WTC11 (cell line): ENCODE data around the gene CPNE1. TPM values are rescaled to one million over a fixed set of nuclear protein-coding genes. Genes with fewer than 3 reads are reported as not detected.

Experiments used
- ATAC-seq: fragments of 200-7000 bp; cut with Tn5 transposase; 2 replicates; pipeline ENCODE4 v1.10.0; 2021; ENCODE audit warnings: mild to moderate bottlenecking, moderate library complexity
- CTCF ChIA-PET: fragments of 300-600 bp; sonication (Branson Sonifier 250); formaldehyde crosslinking; loops from one replicate; lab custom pipeline; 2021; ENCODE audit warnings: antibody characterized with exemption; lab: Charles Lee
- POLR2A ChIA-PET: fragments of 350-600 bp; sonication (Branson Sonifier 250); formaldehyde crosslinking; loops from one replicate; lab custom pipeline; 2021; ENCODE audit warnings: antibody characterized with exemption; lab: Charles Lee
- DNase-seq: peaks from one replicate; pipeline ENCODE4 v3.0.0; 2021; ENCODE audit warnings: low spot score
- H3K27ac Mint-ChIP-seq: 2 replicates; pipeline ENCODE4 v1.8.0; 2021; ENCODE audit warnings: mixed read lengths
- H3K27me3 Mint-ChIP-seq: 2 replicates; pipeline ENCODE4 v1.8.0; 2021; ENCODE audit warnings: low read depth, mild to moderate bottlenecking, moderate library complexity, mixed read lengths
- H3K36me3 Mint-ChIP-seq: 2 replicates; pipeline ENCODE4 v1.8.0; 2021; ENCODE audit warnings: mixed read lengths
- H3K4me1 Mint-ChIP-seq: 2 replicates; pipeline ENCODE4 v1.8.0; 2022; ENCODE audit warnings: mixed read lengths
- H3K4me3 Mint-ChIP-seq: 2 replicates; pipeline ENCODE4 v1.8.0; 2021; ENCODE audit warnings: mild to moderate bottlenecking, moderate library complexity, mixed read lengths
- H3K9me3 Mint-ChIP-seq: 2 replicates; pipeline ENCODE4 v1.8.0; 2021; ENCODE audit warnings: mixed read lengths
- AR ChIP-seq: fragments of 250-450 bp; sonication (Bioruptor Pico); IDR thresholded peaks from 2 replicates; pipeline ENCODE4 v1.9.0; 2021; ENCODE audit warnings: mild to moderate bottlenecking
- ATF3 ChIP-seq: sonication (generic); formaldehyde crosslinking; conservative IDR thresholded peaks from 2 replicates; pipeline ENCODE4 v1.8.1; 2022; ENCODE audit warnings: mild to moderate bottlenecking, missing genetic modification reagents
- CREB1 ChIP-seq: sonication (generic); formaldehyde crosslinking; IDR thresholded peaks from 2 replicates; pipeline ENCODE4 v1.8.0; 2023; ENCODE audit warnings: mild to moderate bottlenecking, missing genetic modification reagents
- CREM ChIP-seq: sonication (generic); formaldehyde crosslinking; IDR thresholded peaks from 2 replicates; pipeline ENCODE4 v1.8.1; 2022; ENCODE audit warnings: mild to moderate bottlenecking, missing genetic modification reagents, moderate library complexity
- EMX1 ChIP-seq: fragments of 250-450 bp; sonication (Bioruptor Pico); IDR thresholded peaks from 2 replicates; pipeline ENCODE4 v1.8.0; 2021; ENCODE audit warnings: mild to moderate bottlenecking
- ETV6 ChIP-seq: sonication (generic); formaldehyde crosslinking; IDR thresholded peaks from 2 replicates; pipeline ENCODE4 v1.8.1; 2022; ENCODE audit warnings: mild to moderate bottlenecking, missing genetic modification reagents
- GABPB1 ChIP-seq: sonication (generic); formaldehyde crosslinking; IDR thresholded peaks from 2 replicates; pipeline ENCODE4 v1.8.1; 2023; ENCODE audit warnings: mild to moderate bottlenecking, missing genetic modification reagents
- GRHL2 ChIP-seq: fragments of 250-450 bp; sonication (Bioruptor Pico); IDR thresholded peaks from 2 replicates; pipeline ENCODE4 v1.8.0; 2022; ENCODE audit warnings: mild to moderate bottlenecking, moderate library complexity; ENCODE audit not compliant: insufficient replicate concordance, severe bottlenecking
- NR1H2 ChIP-seq: sonication (generic); formaldehyde crosslinking; IDR thresholded peaks from 2 replicates; pipeline ENCODE4 v1.9.0; 2021; ENCODE audit warnings: mild to moderate bottlenecking, moderate library complexity, missing genetic modification reagents
- RORB ChIP-seq: fragments of 250-450 bp; sonication (Bioruptor Pico); IDR thresholded peaks from 2 replicates; pipeline ENCODE4 v1.9.0; 2021; ENCODE audit warnings: mild to moderate bottlenecking
- SP1 ChIP-seq: sonication (generic); formaldehyde crosslinking; conservative IDR thresholded peaks from 2 replicates; pipeline ENCODE4 v1.8.1; 2022; ENCODE audit warnings: missing genetic modification reagents
- TEAD4 ChIP-seq: sonication (generic); formaldehyde crosslinking; IDR thresholded peaks from 2 replicates; pipeline ENCODE4 v1.8.0; 2022; ENCODE audit warnings: mild to moderate bottlenecking, missing genetic modification reagents
- ZNF138 ChIP-seq: sonication (generic); formaldehyde crosslinking; conservative IDR thresholded peaks from 2 replicates; pipeline ENCODE4 v1.8.1; 2022; ENCODE audit warnings: mild to moderate bottlenecking, moderate library complexity, missing genetic modification reagents
- ZNF416 ChIP-seq: fragments of 250-450 bp; sonication (Bioruptor Pico); IDR thresholded peaks from 2 replicates; pipeline ENCODE4 v1.9.0; 2021; ENCODE audit warnings: mild to moderate bottlenecking, inconsistent platforms
- total RNA-seq: library from RNA; stranded (reverse); gene quantifications from 3 replicates; pipeline ENCODE4 v1.2.3, GENCODE V29; 2021
- TF ChIP-seq, protein P1 (sequence below): sonication (generic); formaldehyde crosslinking; IDR thresholded peaks from 2 replicates; pipeline ENCODE4 v1.8.0; 2022; ENCODE audit warnings: mild to moderate bottlenecking, missing genetic modification reagents
- TF ChIP-seq, protein P2 (sequence below): fragments of 250-450 bp; sonication (Bioruptor Pico); IDR thresholded peaks from 2 replicates; pipeline ENCODE4 v1.9.0; 2021; ENCODE audit warnings: moderate library complexity, mild to moderate bottlenecking, inconsistent platforms, borderline replicate concordance
- TF ChIP-seq, protein P3 (sequence below): sonication (generic); formaldehyde crosslinking; IDR thresholded peaks from 2 replicates; pipeline ENCODE4 v1.8.1; 2022; ENCODE audit warnings: missing genetic modification reagents, borderline replicate concordance
- TF ChIP-seq, protein P4 (sequence below): fragments of 200-600 bp; IDR thresholded peaks from 2 replicates; pipeline ENCODE4 v1.8.0; 2022; ENCODE audit warnings: antibody characterized with exemption
- TF ChIP-seq, protein P5 (sequence below): sonication (generic); formaldehyde crosslinking; IDR thresholded peaks from 2 replicates; pipeline ENCODE4 v1.8.1; 2022; ENCODE audit warnings: mild to moderate bottlenecking, moderate library complexity, missing genetic modification reagents

CPNE1 gene
- total RNA-seq, 1 experiment from 2014 or later = 312 TPM

GRCh38 chr20:35636095-35636494, 28.6 kb downstream of the CPNE1 start:
- Mint-ChIP-seq H3K27ac (peak overlapping the region; percentile 9; the same call in 1 of the 2 replicates), H3K9me3 (no peaks in the 10 kb centered on the region), H3K4me3 (no peak overlapping the region), H3K36me3 (peaks cover 17% of the 10 kb centered on the region; the same call in 1 of the 2 replicates), H3K27me3 (no peaks in the 10 kb centered on the region), H3K4me1 (peaks cover 27% of the 10 kb centered on the region)
- TF ChIP-seq, protein P1, sequence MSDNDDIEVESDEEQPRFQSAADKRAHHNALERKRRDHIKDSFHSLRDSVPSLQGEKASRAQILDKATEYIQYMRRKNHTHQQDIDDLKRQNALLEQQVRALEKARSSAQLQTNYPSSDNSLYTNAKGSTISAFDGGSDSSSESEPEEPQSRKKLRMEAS (CRISPR knock-in tag) = no peak
- TF ChIP-seq GABPB1 (CRISPR knock-in tag) = no peak
- no peak for ATAC-seq
- no peak for DNase-seq
- CTCF ChIA-PET = interaction anchor here (1.4 to 3.5 kb wide), 2 partner anchors 15 to 17 kb away, joined by 3 to 13 read pairs; no protein-coding TSS in a partner anchor
- POLR2A ChIA-PET = no interaction called here

GRCh38 chr20:35635652-35636051, 29.0 kb downstream of the CPNE1 start:
- peaks cover 24% of the 10 kb centered on the region for H3K4me1 Mint-ChIP-seq
- ATAC-seq = no peak; the same call in 1 of the 2 replicates
- no peaks in the 10 kb centered on the region for H3K27me3 Mint-ChIP-seq
- ChIA-PET CTCF (interaction anchor here (0.9 to 1.4 kb wide), 3 partner anchors 14 to 319 kb away, joined by 3 to 5 read pairs (median 3); partner anchors contain the start of gene SCAND1), POLR2A (no interaction called here)
- peak overlapping the region; percentile 62 for H3K27ac Mint-ChIP-seq
- H3K4me3 Mint-ChIP-seq = no peak overlapping the region
- TF ChIP-seq, protein P2, sequence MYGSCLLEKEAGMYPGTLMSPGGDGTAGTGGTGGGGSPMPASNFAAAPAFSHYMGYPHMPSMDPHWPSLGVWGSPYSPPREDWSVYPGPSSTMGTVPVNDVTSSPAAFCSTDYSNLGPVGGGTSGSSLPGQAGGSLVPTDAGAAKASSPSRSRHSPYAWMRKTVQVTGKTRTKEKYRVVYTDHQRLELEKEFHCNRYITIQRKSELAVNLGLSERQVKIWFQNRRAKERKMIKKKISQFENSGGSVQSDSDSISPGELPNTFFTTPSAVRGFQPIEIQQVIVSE (CRISPR knock-in tag) = no peak
- TF ChIP-seq, protein P3, sequence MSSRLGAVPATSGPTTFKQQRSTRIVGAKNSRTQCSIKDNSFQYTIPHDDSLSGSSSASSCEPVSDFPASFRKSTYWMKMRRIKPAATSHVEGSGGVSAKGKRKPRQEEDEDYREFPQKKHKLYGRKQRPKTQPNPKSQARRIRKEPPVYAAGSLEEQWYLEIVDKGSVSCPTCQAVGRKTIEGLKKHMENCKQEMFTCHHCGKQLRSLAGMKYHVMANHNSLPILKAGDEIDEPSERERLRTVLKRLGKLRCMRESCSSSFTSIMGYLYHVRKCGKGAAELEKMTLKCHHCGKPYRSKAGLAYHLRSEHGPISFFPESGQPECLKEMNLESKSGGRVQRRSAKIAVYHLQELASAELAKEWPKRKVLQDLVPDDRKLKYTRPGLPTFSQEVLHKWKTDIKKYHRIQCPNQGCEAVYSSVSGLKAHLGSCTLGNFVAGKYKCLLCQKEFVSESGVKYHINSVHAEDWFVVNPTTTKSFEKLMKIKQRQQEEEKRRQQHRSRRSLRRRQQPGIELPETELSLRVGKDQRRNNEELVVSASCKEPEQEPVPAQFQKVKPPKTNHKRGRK (CRISPR knock-in tag) = no peak
- TF ChIP-seq SP1 (no peak), AR (no peak), ATF3 (no peak), RORB (no peak), CREB1 (no peak), GRHL2 (CRISPR knock-in tag) (no peak), ZNF138 (no peak), NR1H2 (CRISPR knock-in tag) (no peak), CREM (no peak), EMX1 (CRISPR knock-in tag) (no peak), TEAD4 (no peak), ZNF416 (CRISPR knock-in tag) (no peak), ETV6 (CRISPR knock-in tag) (no peak)
- TF ChIP-seq, protein P4, sequence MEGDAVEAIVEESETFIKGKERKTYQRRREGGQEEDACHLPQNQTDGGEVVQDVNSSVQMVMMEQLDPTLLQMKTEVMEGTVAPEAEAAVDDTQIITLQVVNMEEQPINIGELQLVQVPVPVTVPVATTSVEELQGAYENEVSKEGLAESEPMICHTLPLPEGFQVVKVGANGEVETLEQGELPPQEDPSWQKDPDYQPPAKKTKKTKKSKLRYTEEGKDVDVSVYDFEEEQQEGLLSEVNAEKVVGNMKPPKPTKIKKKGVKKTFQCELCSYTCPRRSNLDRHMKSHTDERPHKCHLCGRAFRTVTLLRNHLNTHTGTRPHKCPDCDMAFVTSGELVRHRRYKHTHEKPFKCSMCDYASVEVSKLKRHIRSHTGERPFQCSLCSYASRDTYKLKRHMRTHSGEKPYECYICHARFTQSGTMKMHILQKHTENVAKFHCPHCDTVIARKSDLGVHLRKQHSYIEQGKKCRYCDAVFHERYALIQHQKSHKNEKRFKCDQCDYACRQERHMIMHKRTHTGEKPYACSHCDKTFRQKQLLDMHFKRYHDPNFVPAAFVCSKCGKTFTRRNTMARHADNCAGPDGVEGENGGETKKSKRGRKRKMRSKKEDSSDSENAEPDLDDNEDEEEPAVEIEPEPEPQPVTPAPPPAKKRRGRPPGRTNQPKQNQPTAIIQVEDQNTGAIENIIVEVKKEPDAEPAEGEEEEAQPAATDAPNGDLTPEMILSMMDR = no peak
- TF ChIP-seq, protein P5, sequence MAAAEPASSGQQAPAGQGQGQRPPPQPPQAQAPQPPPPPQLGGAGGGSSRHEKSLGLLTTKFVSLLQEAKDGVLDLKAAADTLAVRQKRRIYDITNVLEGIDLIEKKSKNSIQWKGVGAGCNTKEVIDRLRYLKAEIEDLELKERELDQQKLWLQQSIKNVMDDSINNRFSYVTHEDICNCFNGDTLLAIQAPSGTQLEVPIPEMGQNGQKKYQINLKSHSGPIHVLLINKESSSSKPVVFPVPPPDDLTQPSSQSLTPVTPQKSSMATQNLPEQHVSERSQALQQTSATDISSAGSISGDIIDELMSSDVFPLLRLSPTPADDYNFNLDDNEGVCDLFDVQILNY (CRISPR knock-in tag) = no peak
- TF ChIP-seq, all 79 proteins: peak for 0
- Mint-ChIP-seq H3K9me3 (no peaks in the 10 kb centered on the region), H3K36me3 (peaks cover 21% of the 10 kb centered on the region)
- no peak for DNase-seq
